HEK293 (cell line): Measurements from ENCODE around the gene AMOTL2.

ENCODE experiments used
- CTCF ChIA-PET: fragments of 350-600 bp; formaldehyde crosslinking; extraction: SDS; loops from one replicate; lab custom pipeline; 2021; ENCODE audit warnings: antibody characterized with exemption; lab: Yijun Ruan, JAX
- POLR2A ChIA-PET: fragments of 300-600 bp; formaldehyde crosslinking; extraction: SDS; loops from one replicate; lab custom pipeline; 2020; ENCODE audit warnings: antibody characterized with exemption, inconsistent platforms; lab: Yijun Ruan, JAX
- H3K27ac ChIP-seq: fragments of 200-500 bp; sonication (Bioruptor generic); 2 replicates; pipeline ENCODE4 v1.5.1; 2014; ENCODE audit warnings: low read depth, low read length, control low read depth, inconsistent platforms; ENCODE audit errors: extremely low read depth
- H3K36me3 ChIP-seq, 2 experiments: fragments of 200-500 bp in 1 of 2; sonication (Bioruptor generic) in 1 of 2; 1 replicate in 1 of 2; 2 replicates in 1 of 2; pipeline ENCODE4 v1.5.1; 2014 to 2017; ENCODE audit warnings: inconsistent platforms in 2 of 2, low read length in 2 of 2; ENCODE audit not compliant: control insufficient read depth in 2 of 2, insufficient read depth in 1 of 2
- H3K4me1 ChIP-seq: fragments of 200-500 bp; sonication (Bioruptor generic); 2 replicates; pipeline ENCODE4 v1.5.1; 2014; ENCODE audit warnings: mild to moderate bottlenecking, low read length, inconsistent platforms; ENCODE audit not compliant: control insufficient read depth, insufficient read depth
- H3K4me3 ChIP-seq: 2 replicates; pipeline ENCODE4 v1.5.1; 2011; ENCODE audit warnings: low read depth, mild to moderate bottlenecking, control low read depth, low read length, moderate library complexity
- H3K9me3 ChIP-seq: fragments of 200-500 bp; sonication (Bioruptor generic); 2 replicates; pipeline ENCODE4 v1.5.1; 2014; ENCODE audit warnings: low read depth, low read length, inconsistent platforms; ENCODE audit not compliant: control insufficient read depth, insufficient read depth
- SCRT1 ChIP-seq: fragments of 450-650 bp; formaldehyde crosslinking; IDR thresholded peaks from 2 replicates; pipeline ENCODE4 v1.5.1; 2016; ENCODE audit warnings: missing biosample characterization, missing genetic modification characterization, borderline replicate concordance
- SP2 ChIP-seq: fragments of 450-650 bp; formaldehyde crosslinking; IDR thresholded peaks from 2 replicates; pipeline ENCODE4 v1.5.1; 2016; ENCODE audit warnings: missing biosample characterization, missing genetic modification characterization
- TRIM28 ChIP-seq: IDR thresholded peaks from 2 replicates; pipeline ENCODE4 v1.6.1; 2011; ENCODE audit warnings: low read length, control low read depth, borderline replicate concordance
- ZNF174 ChIP-seq: fragments of 450-650 bp; formaldehyde crosslinking; IDR thresholded peaks from 2 replicates; pipeline ENCODE4 v1.5.0; 2017; ENCODE audit warnings: missing biosample characterization, mild to moderate bottlenecking, missing genetic modification characterization
- ZNF341 ChIP-seq: fragments of 450-650 bp; formaldehyde crosslinking; IDR thresholded peaks from 2 replicates; pipeline ENCODE4; 2016; ENCODE audit warnings: low read depth, missing biosample characterization, missing genetic modification characterization
- ZNF366 ChIP-seq: fragments of 450-650 bp; formaldehyde crosslinking; conservative IDR thresholded peaks from 2 replicates; pipeline ENCODE4 v1.5.1; 2016; ENCODE audit warnings: missing biosample characterization, missing genetic modification characterization
- ZNF560 ChIP-seq: fragments of 450-650 bp; formaldehyde crosslinking; IDR thresholded peaks from 2 replicates; pipeline ENCODE4 v1.5.1; 2017; ENCODE audit warnings: missing biosample characterization, missing genetic modification characterization, borderline replicate concordance
- ZNF600 ChIP-seq: fragments of 450-650 bp; formaldehyde crosslinking; IDR thresholded peaks from 2 replicates; pipeline ENCODE4 v1.5.1; 2016; ENCODE audit warnings: missing biosample characterization, missing genetic modification characterization
- ZNF670 ChIP-seq: fragments of 450-650 bp; formaldehyde crosslinking; IDR thresholded peaks from 2 replicates; pipeline ENCODE4 v1.5.1; 2016; ENCODE audit warnings: missing biosample characterization, missing genetic modification characterization, low read depth
- ZNF677 ChIP-seq: fragments of 450-650 bp; IDR thresholded peaks from 2 replicates; pipeline ENCODE4 v1.5.0; 2018; ENCODE audit warnings: missing biosample characterization, mild to moderate bottlenecking, missing genetic modification characterization, moderate library complexity
- TF ChIP-seq, protein P1 (sequence below): fragments of 450-650 bp; formaldehyde crosslinking; IDR thresholded peaks from 2 replicates; pipeline ENCODE4 v1.5.1; 2016; ENCODE audit warnings: missing biosample characterization, missing genetic modification characterization
- TF ChIP-seq, protein P2 (sequence below): fragments of 450-650 bp; formaldehyde crosslinking; IDR thresholded peaks from 2 replicates; pipeline ENCODE4 v1.5.1; 2016; ENCODE audit warnings: missing biosample characterization, missing genetic modification characterization
- TF ChIP-seq, protein P3 (sequence below): fragments of 450-650 bp; formaldehyde crosslinking; IDR thresholded peaks from 2 replicates; pipeline ENCODE4 v1.5.1; 2016; ENCODE audit warnings: missing biosample characterization, missing genetic modification characterization
- TF ChIP-seq, protein P4 (sequence below): fragments of 450-650 bp; formaldehyde crosslinking; conservative IDR thresholded peaks from 2 replicates; pipeline ENCODE4 v1.5.1; 2016; ENCODE audit warnings: low read depth, missing biosample characterization, missing genetic modification characterization

Gene AMOTL2

DNA sequence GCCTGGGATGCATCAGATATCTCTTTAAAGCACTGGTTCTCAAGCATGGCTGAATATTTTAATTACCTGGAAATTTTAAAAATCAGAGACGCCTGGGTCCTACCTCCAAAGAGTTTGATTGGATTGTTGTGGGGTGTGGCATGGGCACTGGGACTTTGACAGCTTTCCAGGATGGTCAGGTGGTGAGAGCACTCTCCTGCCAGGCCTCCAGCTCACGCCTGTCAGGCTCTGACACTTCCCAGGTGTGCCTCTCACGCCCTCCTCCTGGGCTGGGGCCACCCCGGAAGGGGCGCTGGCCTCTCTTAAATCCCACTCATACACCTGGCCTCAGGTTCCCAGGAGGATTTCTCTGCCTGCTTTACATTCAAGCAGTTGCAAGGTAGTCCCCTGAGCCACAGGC, 48.5 kb downstream of the AMOTL2 start (continued):
- TF ChIP-seq, protein P1, sequence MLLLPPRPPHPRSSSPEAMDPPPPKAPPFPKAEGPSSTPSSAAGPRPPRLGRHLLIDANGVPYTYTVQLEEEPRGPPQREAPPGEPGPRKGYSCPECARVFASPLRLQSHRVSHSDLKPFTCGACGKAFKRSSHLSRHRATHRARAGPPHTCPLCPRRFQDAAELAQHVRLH: no peak
- no peak for TF ChIP-seq ZNF670
- TF ChIP-seq ZNF600 (tag by site-specific recombination): no peak
- TF ChIP-seq, all 188 proteins: peak for 0

DNA sequence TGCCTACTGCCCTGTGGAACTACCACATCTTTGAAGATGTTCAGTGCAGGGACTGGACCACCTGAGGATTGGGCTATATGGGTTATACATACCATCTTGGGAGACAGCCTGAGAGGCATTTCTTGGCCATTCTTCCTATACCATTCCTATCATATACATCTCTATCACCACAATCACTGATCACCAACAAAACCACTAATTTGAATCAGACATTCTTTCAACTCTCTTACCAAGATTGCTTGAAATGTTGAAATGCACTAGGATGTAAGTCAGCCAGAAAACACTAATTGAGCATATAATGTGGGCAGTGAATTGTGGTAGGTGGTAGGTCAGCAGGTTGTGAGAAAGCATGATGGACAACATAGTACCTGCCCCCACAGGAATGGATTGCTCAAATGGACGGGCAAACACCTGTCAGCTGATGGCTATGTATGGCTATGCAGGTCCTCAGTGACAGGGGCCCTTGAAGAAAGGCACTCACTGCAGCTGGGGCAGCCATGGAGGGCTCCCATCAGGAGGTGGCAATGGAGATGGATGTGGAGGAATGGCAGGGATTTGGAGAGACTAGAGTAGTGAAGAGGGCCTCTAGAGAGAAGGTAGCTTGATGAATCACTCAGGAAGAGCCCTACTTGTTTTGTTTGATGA, 49.1 kb downstream of the AMOTL2 start:
- no peaks in the 10 kb centered on the region for H3K36me3 ChIP-seq
- H3K27ac ChIP-seq: no peak overlapping the region
- ChIA-PET POLR2A (interaction anchor here (1.2 kb wide), 1 partner anchor 39 kb away, joined by 5 read pairs; no protein-coding TSS in a partner anchor), CTCF (interaction anchor here (1.0 to 1.1 kb wide), 2 partner anchors 21 to 33 kb away, joined by 3 read pairs; no protein-coding TSS in a partner anchor)
- H3K4me3 ChIP-seq: no peak overlapping the region
- H3K4me1 ChIP-seq: no peaks in the 10 kb centered on the region
- H3K9me3 ChIP-seq: no peaks in the 10 kb centered on the region
- TF ChIP-seq ZNF174 (tag by site-specific recombination) (no peak), ZNF341 (tag by site-specific recombination) (no peak)

DNA sequence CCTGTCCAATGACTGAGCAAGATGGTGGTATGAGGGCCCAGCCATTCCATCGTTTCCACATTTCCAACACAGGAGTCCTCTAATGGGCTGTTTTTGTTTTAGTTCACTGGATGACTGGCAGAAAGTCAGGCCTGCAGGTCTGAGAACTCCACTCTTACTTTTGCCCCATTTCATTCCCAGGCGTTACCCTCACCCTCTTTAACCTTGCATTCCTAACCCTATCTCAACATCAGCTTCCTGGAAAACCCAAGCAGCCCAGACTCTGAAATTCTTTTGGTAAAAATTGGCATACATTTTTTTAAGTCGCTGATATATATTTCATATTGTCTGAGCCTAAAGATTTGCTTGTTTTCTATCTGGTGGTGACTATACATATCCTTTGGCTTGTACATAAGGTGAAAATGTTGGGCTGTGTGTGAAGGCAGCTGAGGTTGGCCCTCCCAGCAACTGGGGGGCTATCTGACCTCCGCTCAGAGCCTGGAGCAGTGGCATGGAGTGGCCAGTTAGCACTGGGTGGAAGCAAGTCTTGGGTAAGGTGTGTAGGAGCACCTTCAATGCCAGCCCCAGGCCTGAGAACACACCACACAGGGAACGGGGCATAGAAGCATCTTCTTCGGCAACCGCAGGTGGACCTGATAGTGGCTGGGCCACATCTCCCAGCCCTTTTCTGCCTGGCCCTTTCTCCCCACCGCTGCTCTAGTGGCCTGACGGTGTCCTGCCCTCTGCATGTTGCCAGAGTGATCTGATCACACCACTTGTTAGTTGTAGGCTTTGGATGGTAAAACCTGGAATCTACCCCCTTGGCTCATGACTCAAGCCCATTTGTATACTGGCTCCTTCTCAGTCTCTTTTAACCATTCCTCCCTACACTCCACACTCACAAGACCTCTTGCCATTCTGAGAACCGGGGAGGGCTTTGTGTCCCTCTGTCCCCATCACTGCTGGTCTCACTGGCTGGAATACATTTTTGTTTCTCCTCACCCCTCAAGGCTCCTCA, 50.0 kb downstream of the AMOTL2 start:
- CTCF ChIA-PET: no interaction called here
- TF ChIP-seq ZNF560 (tag by site-specific recombination): no peak
- TF ChIP-seq SP2: no peak
- TF ChIP-seq ZNF677 (tag by site-specific recombination): no peak
- TF ChIP-seq, all 188 proteins: peak for 0

DNA sequence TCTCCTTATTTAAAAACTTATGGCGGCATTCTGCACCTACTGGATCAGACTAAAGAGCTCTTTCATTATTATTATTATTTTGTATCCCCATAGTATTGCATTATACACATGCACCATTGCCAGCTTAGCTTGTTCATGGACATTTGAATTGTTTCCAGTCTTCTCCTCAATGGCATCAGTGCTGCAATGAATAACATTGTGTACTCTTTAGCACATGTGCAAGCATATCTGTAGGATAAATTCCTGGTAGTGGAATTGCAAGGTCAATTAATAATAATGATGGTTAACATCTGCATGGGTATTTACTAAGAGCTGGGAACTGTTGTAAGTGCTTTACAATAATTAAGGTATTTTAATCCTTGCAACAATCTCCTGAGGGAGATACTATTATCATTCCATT, 52.0 kb downstream of the AMOTL2 start:
- H3K27ac ChIP-seq: no peak overlapping the region
- TF ChIP-seq SCRT1 (tag by site-specific recombination) (no peak), TRIM28 (no peak)
- TF ChIP-seq, all 188 proteins: peak for 0
- no peak overlapping the region for H3K4me3 ChIP-seq
- CTCF ChIA-PET: interaction anchor here (0.6 to 1.8 kb wide), 2 partner anchors 13 kb away, joined by 3 to 5 read pairs; no protein-coding TSS in a partner anchor
- H3K36me3 ChIP-seq: no peaks in the 10 kb centered on the region
- H3K9me3 ChIP-seq: no peaks in the 10 kb centered on the region
- POLR2A ChIA-PET: no interaction called here
- no peaks in the 10 kb centered on the region for H3K4me1 ChIP-seq

More for the DNA sequence above, 50.0 kb downstream of the AMOTL2 start:
- Histone ChIP-seq H3K27ac (no peak overlapping the region), H3K9me3 (no peaks in the 10 kb centered on the region), H3K4me1 (no peaks in the 10 kb centered on the region), H3K4me3 (no peak overlapping the region), H3K36me3 (no peaks in the 10 kb centered on the region)
- POLR2A ChIA-PET: no interaction called here

DNA sequence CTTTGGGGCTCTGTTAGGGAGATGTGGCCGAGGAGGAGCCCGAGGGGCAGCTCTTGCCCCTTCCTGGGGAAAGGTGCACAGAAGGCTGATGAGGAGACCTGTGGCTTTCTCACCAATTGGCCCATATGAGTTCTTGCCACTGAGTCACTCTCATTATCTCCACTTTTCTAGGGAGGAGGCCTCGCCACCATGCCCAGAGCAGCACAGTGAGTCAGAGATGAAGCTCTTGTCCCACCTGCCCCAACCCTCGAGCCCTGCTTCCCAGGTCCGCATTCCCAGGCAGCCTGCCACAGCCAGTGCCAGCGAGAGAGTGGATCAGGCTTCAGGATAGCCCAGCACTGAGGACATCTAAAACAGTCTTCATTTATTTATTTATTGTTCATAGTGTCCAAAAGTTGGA, 53.5 kb downstream of the AMOTL2 start:
- Histone ChIP-seq H3K4me1 (no peaks in the 10 kb centered on the region), H3K36me3 (no peaks in the 10 kb centered on the region), H3K4me3 (no peak overlapping the region), H3K27ac (no peak overlapping the region), H3K9me3 (no peaks in the 10 kb centered on the region)
- ChIA-PET CTCF (no interaction called here), POLR2A (interaction anchor here (0.7 kb wide), 1 partner anchor 24 kb away, joined by 3 read pairs; no protein-coding TSS in a partner anchor)
- no peak for TF ChIP-seq ZNF366 (tag by site-specific recombination)
- TF ChIP-seq, protein P2, sequence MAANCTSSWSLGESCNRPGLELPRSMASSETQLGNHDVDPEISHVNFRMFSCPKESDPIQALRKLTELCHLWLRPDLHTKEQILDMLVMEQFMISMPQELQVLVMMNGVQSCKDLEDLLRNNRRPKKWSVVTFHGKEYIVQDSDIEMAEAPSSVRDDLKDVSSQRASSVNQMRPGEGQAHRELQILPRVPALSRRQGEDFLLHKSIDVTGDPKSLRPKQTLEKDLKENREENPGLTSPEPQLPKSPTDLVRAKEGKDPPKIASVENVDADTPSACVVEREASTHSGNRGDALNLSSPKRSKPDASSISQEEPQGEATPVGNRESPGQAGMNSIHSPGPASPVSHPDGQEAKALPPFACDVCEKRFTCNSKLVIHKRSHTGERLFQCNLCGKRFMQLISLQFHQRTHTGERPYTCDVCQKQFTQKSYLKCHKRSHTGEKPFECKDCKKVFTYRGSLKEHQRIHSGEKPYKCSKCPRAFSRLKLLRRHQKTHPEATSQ: no peak
- TF ChIP-seq, protein P3, sequence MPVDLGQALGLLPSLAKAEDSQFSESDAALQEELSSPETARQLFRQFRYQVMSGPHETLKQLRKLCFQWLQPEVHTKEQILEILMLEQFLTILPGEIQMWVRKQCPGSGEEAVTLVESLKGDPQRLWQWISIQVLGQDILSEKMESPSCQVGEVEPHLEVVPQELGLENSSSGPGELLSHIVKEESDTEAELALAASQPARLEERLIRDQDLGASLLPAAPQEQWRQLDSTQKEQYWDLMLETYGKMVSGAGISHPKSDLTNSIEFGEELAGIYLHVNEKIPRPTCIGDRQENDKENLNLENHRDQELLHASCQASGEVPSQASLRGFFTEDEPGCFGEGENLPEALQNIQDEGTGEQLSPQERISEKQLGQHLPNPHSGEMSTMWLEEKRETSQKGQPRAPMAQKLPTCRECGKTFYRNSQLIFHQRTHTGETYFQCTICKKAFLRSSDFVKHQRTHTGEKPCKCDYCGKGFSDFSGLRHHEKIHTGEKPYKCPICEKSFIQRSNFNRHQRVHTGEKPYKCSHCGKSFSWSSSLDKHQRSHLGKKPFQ: no peak
- TF ChIP-seq, protein P4, sequence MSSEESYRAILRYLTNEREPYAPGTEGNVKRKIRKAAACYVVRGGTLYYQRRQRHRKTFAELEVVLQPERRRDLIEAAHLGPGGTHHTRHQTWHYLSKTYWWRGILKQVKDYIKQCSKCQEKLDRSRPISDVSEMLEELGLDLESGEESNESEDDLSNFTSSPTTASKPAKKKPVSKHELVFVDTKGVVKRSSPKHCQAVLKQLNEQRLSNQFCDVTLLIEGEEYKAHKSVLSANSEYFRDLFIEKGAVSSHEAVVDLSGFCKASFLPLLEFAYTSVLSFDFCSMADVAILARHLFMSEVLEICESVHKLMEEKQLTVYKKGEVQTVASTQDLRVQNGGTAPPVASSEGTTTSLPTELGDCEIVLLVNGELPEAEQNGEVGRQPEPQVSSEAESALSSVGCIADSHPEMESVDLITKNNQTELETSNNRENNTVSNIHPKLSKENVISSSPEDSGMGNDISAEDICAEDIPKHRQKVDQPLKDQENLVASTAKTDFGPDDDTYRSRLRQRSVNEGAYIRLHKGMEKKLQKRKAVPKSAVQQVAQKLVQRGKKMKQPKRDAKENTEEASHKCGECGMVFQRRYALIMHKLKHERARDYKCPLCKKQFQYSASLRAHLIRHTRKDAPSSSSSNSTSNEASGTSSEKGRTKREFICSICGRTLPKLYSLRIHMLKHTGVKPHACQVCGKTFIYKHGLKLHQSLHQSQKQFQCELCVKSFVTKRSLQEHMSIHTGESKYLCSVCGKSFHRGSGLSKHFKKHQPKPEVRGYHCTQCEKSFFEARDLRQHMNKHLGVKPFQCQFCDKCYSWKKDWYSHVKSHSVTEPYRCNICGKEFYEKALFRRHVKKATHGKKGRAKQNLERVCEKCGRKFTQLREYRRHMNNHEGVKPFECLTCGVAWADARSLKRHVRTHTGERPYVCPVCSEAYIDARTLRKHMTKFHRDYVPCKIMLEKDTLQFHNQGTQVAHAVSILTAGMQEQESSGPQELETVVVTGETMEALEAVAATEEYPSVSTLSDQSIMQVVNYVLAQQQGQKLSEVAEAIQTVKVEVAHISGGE: no peak
